Measurements from ENCODE around the gene RBP7. TPM values are rescaled to one million over a fixed set of nuclear protein-coding genes. Genes with fewer than 3 reads are reported as not detected.

The RBP7 gene
- total RNA-seq, 1 experiment from 2014 or later, result 28.9 TPM

- ChIA-PET POLR2A (no interaction called here), CTCF (interaction anchor here (0.6 kb wide), 1 partner anchor 73 kb away, joined by 6 read pairs; no protein-coding TSS in a partner anchor)
- intact Hi-C loops (cut with micrococcal nuclease; ENCODE audit: unreplicated experiment) (no loop called here), in situ Hi-C loops (cut with HindIII; ENCODE audit: low pct_unique_long_range_greater_than_20kb, low sequenced_read_pairs) (no loop called here)
- no peaks in the 10 kb centered on the region for H3K27me3 ChIP-seq (ENCODE audit: control insufficient read depth, insufficient read depth, low read length)
- TF ChIP-seq SIN3A (IDR thresholded peaks at IDR 0.05; ENCODE audit: borderline replicate concordance, insufficient read depth, low read depth, low read length) (no peak), REST (IDR thresholded peaks at IDR 0.05; ENCODE audit: insufficient read depth in 1 of 2, low read depth in 2 of 2, low read length in 1 of 2) (no peak), POLR2AphosphoS5 (IDR thresholded peaks at IDR 0.05; ENCODE audit: low read depth, low read length) (no peak), TCF7L2 (IDR thresholded peaks at IDR 0.05; ENCODE audit: low read depth, low read length) (no peak)
- TF ChIP-seq, protein P1, sequence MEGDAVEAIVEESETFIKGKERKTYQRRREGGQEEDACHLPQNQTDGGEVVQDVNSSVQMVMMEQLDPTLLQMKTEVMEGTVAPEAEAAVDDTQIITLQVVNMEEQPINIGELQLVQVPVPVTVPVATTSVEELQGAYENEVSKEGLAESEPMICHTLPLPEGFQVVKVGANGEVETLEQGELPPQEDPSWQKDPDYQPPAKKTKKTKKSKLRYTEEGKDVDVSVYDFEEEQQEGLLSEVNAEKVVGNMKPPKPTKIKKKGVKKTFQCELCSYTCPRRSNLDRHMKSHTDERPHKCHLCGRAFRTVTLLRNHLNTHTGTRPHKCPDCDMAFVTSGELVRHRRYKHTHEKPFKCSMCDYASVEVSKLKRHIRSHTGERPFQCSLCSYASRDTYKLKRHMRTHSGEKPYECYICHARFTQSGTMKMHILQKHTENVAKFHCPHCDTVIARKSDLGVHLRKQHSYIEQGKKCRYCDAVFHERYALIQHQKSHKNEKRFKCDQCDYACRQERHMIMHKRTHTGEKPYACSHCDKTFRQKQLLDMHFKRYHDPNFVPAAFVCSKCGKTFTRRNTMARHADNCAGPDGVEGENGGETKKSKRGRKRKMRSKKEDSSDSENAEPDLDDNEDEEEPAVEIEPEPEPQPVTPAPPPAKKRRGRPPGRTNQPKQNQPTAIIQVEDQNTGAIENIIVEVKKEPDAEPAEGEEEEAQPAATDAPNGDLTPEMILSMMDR (IDR thresholded peaks at IDR 0.05), result no peak
- H3K9me3 ChIP-seq (ENCODE audit: control insufficient read depth, insufficient read depth, low read depth, low read length), result no peaks in the 10 kb centered on the region
- H3K36me3 ChIP-seq (ENCODE audit: control insufficient read depth, insufficient read depth, low read length), result no peaks in the 10 kb centered on the region
- no TSS peak for BruUV-seq (replicated peaks)
- DNase-seq (ENCODE audit: low read depth, low spot score), result no peak
- no peak overlapping the region for H3K27ac ChIP-seq (ENCODE audit: low read length)
- H3K4me1 ChIP-seq (ENCODE audit: control insufficient read depth, insufficient read depth, low read length), result no peaks in the 10 kb centered on the region
- peak; percentile 44; the same call in 1 of the 2 replicates for ATAC-seq
- H3K4me3 ChIP-seq (ENCODE audit: low read depth in 2 of 2, low read length in 2 of 2), result no peak overlapping the region
Measured at GRCh38 chr1:10046356-10047085, 49.5 kb downstream of the RBP7 start.

- H3K27ac ChIP-seq (ENCODE audit: low read length), result no peak overlapping the region
- BruUV-seq (replicated peaks), result no TSS peak
- H3K36me3 ChIP-seq (ENCODE audit: control insufficient read depth, insufficient read depth, low read length), result no peaks in the 10 kb centered on the region
- ChIA-PET POLR2A (no interaction called here), CTCF (no interaction called here)
- H3K4me1 ChIP-seq (ENCODE audit: control insufficient read depth, insufficient read depth, low read length), result no peaks in the 10 kb centered on the region
- no peaks in the 10 kb centered on the region for H3K27me3 ChIP-seq (ENCODE audit: control insufficient read depth, insufficient read depth, low read length)
- intact Hi-C loops (cut with micrococcal nuclease; ENCODE audit: unreplicated experiment), result no loop called here
- no peak overlapping the region for H3K4me3 ChIP-seq (ENCODE audit: low read depth in 2 of 2, low read length in 2 of 2)
- DNase-seq (ENCODE audit: low read depth, low spot score) (no peak), ATAC-seq (no peak)
- H3K9me3 ChIP-seq (ENCODE audit: control insufficient read depth, insufficient read depth, low read depth, low read length), result no peaks in the 10 kb centered on the region
- no peak for TF ChIP-seq TCF7L2 (IDR thresholded peaks at IDR 0.05; ENCODE audit: low read depth, low read length)
- no peak for TF ChIP-seq REST (IDR thresholded peaks at IDR 0.05; ENCODE audit: insufficient read depth in 1 of 2, low read depth in 2 of 2, low read length in 1 of 2)
- TF ChIP-seq, protein P1 (IDR thresholded peaks at IDR 0.05), result no peak
- TF ChIP-seq POLR2AphosphoS5 (IDR thresholded peaks at IDR 0.05; ENCODE audit: low read depth, low read length), result no peak
- TF ChIP-seq SIN3A (IDR thresholded peaks at IDR 0.05; ENCODE audit: borderline replicate concordance, insufficient read depth, low read depth, low read length), result no peak
- in situ Hi-C loops (cut with HindIII; ENCODE audit: low pct_unique_long_range_greater_than_20kb, low sequenced_read_pairs), result no loop called here
Measured at GRCh38 chr1:10048601-10049000, 51.6 kb downstream of the RBP7 start.

All from Panc1 (cell line).